Cerebellar cortex (tissue), 1 donor: ENCODE results near the gene PPARD.

Experiments
- DNase-seq: peaks from one replicate; pipeline ENCODE4 v3.0.0-alpha.2; 2015; ENCODE audit warnings: low spot score

Gene PPARD

DNA sequence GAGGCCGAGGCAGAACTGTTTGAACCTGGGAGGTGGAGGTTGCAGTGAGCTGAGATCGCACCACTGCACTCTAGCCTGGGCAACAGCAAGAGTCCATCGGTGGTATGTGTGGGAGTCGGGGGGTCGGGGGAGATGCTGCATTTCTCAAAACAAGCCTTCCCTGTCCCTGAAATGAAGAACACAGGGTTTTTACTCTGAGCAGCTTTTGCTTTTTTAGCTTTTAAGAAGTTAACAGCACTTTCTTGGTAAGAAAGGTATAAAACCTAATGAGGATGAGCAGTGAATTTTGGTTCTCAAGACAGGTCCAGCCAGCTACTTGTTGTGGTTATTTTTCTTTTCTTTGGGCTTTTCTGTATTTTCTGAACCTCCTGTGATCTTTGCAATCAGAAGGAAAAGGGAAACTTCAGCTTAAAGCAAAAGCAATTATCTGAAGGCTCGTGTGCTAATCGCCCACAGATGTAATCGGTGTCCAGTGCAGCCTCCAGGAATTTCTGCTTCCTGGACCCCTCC, 129.5 kb downstream of the PPARD start:
- no peak for DNase-seq

- no peak for DNase-seq
These were observed 130.9 kb downstream of the PPARD start for GRCh38 chr6:35473075-35473849.

- no peak for DNase-seq
These were observed 131.4 kb downstream of the PPARD start for GRCh38 chr6:35473850-35474130.

DNA sequence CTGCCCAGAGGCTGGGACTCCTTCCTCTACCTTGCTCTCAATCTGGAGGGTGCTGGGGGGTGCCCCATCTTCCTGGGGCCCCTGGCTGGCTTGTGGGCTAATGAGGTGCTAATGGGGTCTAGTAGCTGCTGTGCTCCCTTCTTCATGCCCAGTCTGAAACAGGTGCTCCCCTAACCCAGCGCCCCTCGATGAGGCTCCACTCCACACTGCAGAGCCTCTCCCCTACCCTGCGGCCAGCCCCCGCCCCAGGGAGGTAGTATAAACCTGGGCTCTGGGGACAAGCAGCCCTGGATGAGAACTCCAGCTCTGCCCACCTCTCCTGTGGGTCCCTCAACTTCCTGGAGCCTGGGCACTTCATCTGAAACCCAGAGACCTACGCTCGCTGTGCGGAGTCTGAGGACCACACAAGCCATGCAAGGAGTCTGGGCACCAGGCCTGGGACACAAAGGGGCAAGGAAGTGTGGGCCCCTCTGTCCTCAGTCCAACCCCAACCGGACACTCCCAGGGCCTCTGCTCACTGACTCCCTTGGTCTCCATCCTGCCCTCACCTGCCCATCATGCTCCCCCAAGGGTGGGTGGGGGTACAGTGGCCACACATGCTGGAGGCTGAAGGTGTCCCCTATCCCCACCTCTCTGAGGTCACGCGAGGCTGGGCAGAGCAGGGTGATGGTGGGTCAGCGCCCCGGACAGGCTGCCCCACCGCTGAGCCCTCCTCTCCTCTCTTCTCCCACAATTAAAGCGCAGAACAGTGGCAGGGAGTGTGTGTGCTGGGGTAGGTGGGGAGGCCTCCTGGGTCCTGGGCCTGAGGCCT, 132.0 kb downstream of the PPARD start:
- no peak for DNase-seq

- DNase-seq = no peak
These were observed 132.7 kb downstream of the PPARD start for GRCh38 chr6:35474942-35475570.

DNA sequence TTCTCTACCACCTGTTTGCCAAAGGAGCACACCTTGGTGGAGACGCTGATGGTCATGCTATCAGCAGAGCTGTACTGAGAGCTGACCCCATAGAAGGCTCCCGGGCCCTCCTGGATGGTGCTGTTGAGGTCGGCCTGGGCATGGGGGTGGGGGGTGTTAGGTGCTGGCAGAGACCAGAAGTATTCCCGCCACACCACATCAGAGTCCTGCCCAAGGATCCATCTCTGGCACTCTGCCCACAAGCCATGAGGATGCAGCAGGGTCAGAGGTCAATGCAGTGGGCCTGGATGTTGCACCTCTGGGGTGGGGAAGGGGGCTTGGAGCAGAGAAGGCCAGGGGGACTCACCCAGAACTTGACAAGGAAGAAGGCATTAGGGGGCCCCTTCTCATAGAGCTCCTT, 133.2 kb downstream of the PPARD start:
- no peak for DNase-seq

GRCh38 chr6:35476004-35476403, 133.6 kb downstream of the PPARD start:
- no peak for DNase-seq

- DNase-seq = no peak
These were observed 134.7 kb downstream of the PPARD start for GRCh38 chr6:35477028-35477427.
